ENCODE measurements around the gene ZNF407. TPM values are rescaled to one million over a fixed set of nuclear protein-coding genes. Genes with fewer than 3 reads are reported as not detected.

ZNF407 gene
- total RNA-seq, 1 donor from 2014 or later, result 8.7 TPM

- no peaks in the 10 kb centered on the region for H3K27me3 ChIP-seq
- DNase-seq (ENCODE audit: low spot score in 2 of 2), result no peak
- no peak for TF ChIP-seq CTCF (IDR thresholded peaks at IDR 0.05)
- no peaks in the 10 kb centered on the region for H3K36me3 ChIP-seq
- H3K4me1 ChIP-seq, result no peaks in the 10 kb centered on the region
- H3K27ac ChIP-seq, result no peak overlapping the region
- no peak overlapping the region for H3K4me3 ChIP-seq
- no peaks in the 10 kb centered on the region for H3K9me3 ChIP-seq
- intact Hi-C loops (cut with DNase I), result no loop called here
These were observed 270.8 kb downstream of the ZNF407 start for GRCh38 chr18:74868461-74868860.

- intact Hi-C loops (cut with DNase I), result no loop called here
- DNase-seq (ENCODE audit: low spot score in 2 of 2), result no peak
- Histone ChIP-seq H3K4me1 (no peaks in the 10 kb centered on the region), H3K27me3 (no peaks in the 10 kb centered on the region), H3K9me3 (no peaks in the 10 kb centered on the region), H3K36me3 (no peaks in the 10 kb centered on the region), H3K27ac (no peak overlapping the region), H3K4me3 (no peak overlapping the region)
- TF ChIP-seq CTCF (IDR thresholded peaks at IDR 0.05), result no peak
These were observed 272.5 kb downstream of the ZNF407 start for GRCh38 chr18:74869904-74870863.

GRCh38 chr18:74870950-74871349 lies 273.3 kb downstream of the ZNF407 start:
- Histone ChIP-seq H3K27me3 (no peaks in the 10 kb centered on the region), H3K4me3 (no peak overlapping the region), H3K9me3 (no peaks in the 10 kb centered on the region), H3K27ac (no peak overlapping the region), H3K36me3 (no peaks in the 10 kb centered on the region), H3K4me1 (no peaks in the 10 kb centered on the region)
- intact Hi-C loops (cut with DNase I), result no loop called here
- TF ChIP-seq CTCF (IDR thresholded peaks at IDR 0.05), result no peak
- no peak for DNase-seq (ENCODE audit: low spot score in 2 of 2)

GRCh38 chr18:74873629-74874028 lies 276.0 kb downstream of the ZNF407 start:
- intact Hi-C loops (cut with DNase I), result no loop called here
- Histone ChIP-seq H3K27ac (no peak overlapping the region), H3K4me1 (no peaks in the 10 kb centered on the region), H3K36me3 (no peaks in the 10 kb centered on the region), H3K4me3 (no peak overlapping the region), H3K9me3 (no peaks in the 10 kb centered on the region), H3K27me3 (no peaks in the 10 kb centered on the region)
- no peak for DNase-seq (ENCODE audit: low spot score in 2 of 2)
- TF ChIP-seq CTCF (IDR thresholded peaks at IDR 0.05), result no peak

- Histone ChIP-seq H3K9me3 (no peaks in the 10 kb centered on the region), H3K36me3 (no peaks in the 10 kb centered on the region), H3K27me3 (no peaks in the 10 kb centered on the region), H3K4me1 (no peaks in the 10 kb centered on the region), H3K4me3 (no peak overlapping the region), H3K27ac (no peak overlapping the region)
- TF ChIP-seq CTCF (IDR thresholded peaks at IDR 0.05), result no peak
- no peak for DNase-seq (ENCODE audit: low spot score in 2 of 2)
- intact Hi-C loops (cut with DNase I), result no loop called here
These were observed 276.7 kb downstream of the ZNF407 start for GRCh38 chr18:74874351-74874750.

Measured in ascending aorta (tissue), 2 donors.